Smooth muscle cell (in vitro differentiated cells): ENCODE results near the gene RPRML. TPM values are rescaled to one million over a fixed set of nuclear protein-coding genes. Genes with fewer than 3 reads are reported as not detected.

Experiments used
- DNase-seq: peaks from one replicate; lab custom pipeline; 2025; ENCODE audit not compliant: unreplicated experiment; lab: John Stamatoyannopoulos, UW
- H2AFZ ChIP-seq: fragments of 200-600 bp; sonication (generic); 2 replicates; pipeline ENCODE4 v1.6.0; 2016; ENCODE audit warnings: antibody characterized with exemption, low read depth, mild to moderate bottlenecking
- H3F3A ChIP-seq: fragments of 200-600 bp; sonication (generic); 2 replicates; pipeline ENCODE4 v1.6.0; 2017; ENCODE audit warnings: antibody characterized with exemption, low read depth
- H3K27ac ChIP-seq: fragments of 200-600 bp; sonication (generic); 2 replicates; pipeline ENCODE4 v1.5.1; 2016; ENCODE audit warnings: low read depth, mild to moderate bottlenecking
- H3K27me3 ChIP-seq: fragments of 200-600 bp; sonication (generic); 2 replicates; pipeline ENCODE4 v1.6.1; 2016; ENCODE audit warnings: low read depth, mild to moderate bottlenecking
- H3K36me3 ChIP-seq: fragments of 200-600 bp; sonication (generic); 2 replicates; pipeline ENCODE4 v1.5.1; 2016; ENCODE audit warnings: low read depth
- H3K4me1 ChIP-seq: fragments of 200-600 bp; sonication (generic); 2 replicates; pipeline ENCODE4 v1.5.1; 2016; ENCODE audit warnings: low read depth
- H3K4me2 ChIP-seq: fragments of 200-600 bp; sonication (generic); 2 replicates; pipeline ENCODE4 v1.6.0; 2016; ENCODE audit warnings: mild to moderate bottlenecking
- H3K4me3 ChIP-seq: fragments of 200-600 bp; sonication (generic); 2 replicates; pipeline ENCODE4 v1.5.1; 2016; ENCODE audit warnings: mild to moderate bottlenecking
- H3K79me2 ChIP-seq: fragments of 200-600 bp; sonication (generic); 2 replicates; pipeline ENCODE4 v1.6.0; 2016; ENCODE audit warnings: low read depth, mild to moderate bottlenecking
- H3K9ac ChIP-seq: fragments of 200-600 bp; sonication (generic); 2 replicates; pipeline ENCODE4 v1.6.0; 2016; ENCODE audit warnings: low read depth
- H3K9me3 ChIP-seq: fragments of 200-600 bp; sonication (generic); replicated peaks from 2 replicates; pipeline ENCODE4 v1.5.1; 2016; ENCODE audit warnings: low read depth
- H4K20me1 ChIP-seq: fragments of 200-600 bp; sonication (generic); 2 replicates; pipeline ENCODE4 v1.6.0; 2016; ENCODE audit warnings: low read depth
- WGBS: methylation state at CpG from one replicate; pipeline ENCODE4 v1.1.7; 2016; ENCODE audit warnings: low lambda C conversion rate; 5-methylcytosine and 5-hydroxymethylcytosine counted together
- polyA plus RNA-seq: library from polyadenylated mRNA; unstranded; fragments of >200 nt; fragmentation: Nextera tagmentation; extraction: Ambion mirVana; gene quantifications from 2 replicates; pipeline ENCODE4 v1.2.1, GENCODE V29; 2016
- total RNA-seq: library from RNA; depleted of rRNA; stranded (reverse); fragments of >200 nt; gene quantifications from 2 replicates; pipeline ENCODE4 v1.2.3, GENCODE V29; 2014
- TF ChIP-seq, protein P1 (sequence below): fragments of 200-600 bp; sonication (generic); IDR thresholded peaks from 2 replicates; pipeline ENCODE4 v1.5.1; 2017; ENCODE audit warnings: borderline replicate concordance, mild to moderate bottlenecking, antibody characterized with exemption; ENCODE audit not compliant: insufficient read depth, poor library complexity, severe bottlenecking

Gene RPRML
- total and polyA plus RNA-seq, 2 experiments from 2014 or later = not detected

DNA sequence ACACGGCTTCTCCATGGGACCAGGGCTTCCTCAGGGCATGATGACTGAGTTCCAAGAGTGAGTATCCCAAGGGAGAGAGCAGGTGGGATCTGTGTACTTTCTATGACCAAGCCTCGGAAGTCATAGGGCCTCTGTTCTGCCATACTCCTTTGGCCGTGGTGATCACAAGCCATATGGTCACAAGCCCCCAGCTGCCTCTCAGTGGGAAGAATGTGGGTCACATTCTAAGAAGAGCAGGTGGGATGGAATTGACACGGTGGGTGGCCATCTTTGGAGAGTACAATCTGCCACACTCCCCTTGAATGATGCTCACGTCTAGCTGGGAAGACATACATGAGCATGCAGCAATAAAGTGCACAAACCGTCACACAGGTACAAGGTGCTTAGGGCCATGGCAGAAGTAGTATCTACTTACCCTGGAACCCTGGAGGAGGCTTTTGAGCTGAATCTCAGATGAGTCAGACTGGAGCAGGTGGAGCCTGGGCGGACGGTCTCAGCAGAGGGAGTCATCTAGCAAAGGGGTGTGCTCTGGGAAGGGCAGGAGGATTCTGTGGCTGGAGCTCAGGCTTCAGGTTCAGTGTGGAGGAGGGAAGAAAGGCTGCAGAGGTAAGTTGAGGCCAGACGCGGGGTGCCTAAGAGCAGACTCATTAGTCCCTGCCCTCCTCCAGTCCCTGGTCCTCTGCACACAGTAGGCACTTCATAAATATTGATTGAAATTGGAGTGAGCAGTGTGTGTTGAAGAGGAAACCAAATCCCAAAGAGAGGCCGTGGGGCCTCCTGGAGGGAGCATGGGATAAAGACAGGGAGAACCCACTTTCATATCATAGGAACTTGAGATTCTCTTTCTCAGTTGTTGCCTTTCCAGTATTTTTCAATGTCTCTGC is 29.5 kb downstream of the RPRML start:
- Histone ChIP-seq H4K20me1 (no peaks in the 10 kb centered on the region), H3K36me3 (no peaks in the 10 kb centered on the region), H3K9ac (no peak overlapping the region), H3K4me3 (no peak overlapping the region), H3K9me3 (no peaks in the 10 kb centered on the region), H3K79me2 (no peaks in the 10 kb centered on the region), H3K27me3 (no peaks in the 10 kb centered on the region), H3K4me1 (peaks cover 4% of the 10 kb centered on the region), H3F3A (no peaks in the 10 kb centered on the region), H3K4me2 (no peak overlapping the region), H3K27ac (no peak overlapping the region), H2AFZ (no peak overlapping the region)
- no peak for DNase-seq
- TF ChIP-seq, protein P1, sequence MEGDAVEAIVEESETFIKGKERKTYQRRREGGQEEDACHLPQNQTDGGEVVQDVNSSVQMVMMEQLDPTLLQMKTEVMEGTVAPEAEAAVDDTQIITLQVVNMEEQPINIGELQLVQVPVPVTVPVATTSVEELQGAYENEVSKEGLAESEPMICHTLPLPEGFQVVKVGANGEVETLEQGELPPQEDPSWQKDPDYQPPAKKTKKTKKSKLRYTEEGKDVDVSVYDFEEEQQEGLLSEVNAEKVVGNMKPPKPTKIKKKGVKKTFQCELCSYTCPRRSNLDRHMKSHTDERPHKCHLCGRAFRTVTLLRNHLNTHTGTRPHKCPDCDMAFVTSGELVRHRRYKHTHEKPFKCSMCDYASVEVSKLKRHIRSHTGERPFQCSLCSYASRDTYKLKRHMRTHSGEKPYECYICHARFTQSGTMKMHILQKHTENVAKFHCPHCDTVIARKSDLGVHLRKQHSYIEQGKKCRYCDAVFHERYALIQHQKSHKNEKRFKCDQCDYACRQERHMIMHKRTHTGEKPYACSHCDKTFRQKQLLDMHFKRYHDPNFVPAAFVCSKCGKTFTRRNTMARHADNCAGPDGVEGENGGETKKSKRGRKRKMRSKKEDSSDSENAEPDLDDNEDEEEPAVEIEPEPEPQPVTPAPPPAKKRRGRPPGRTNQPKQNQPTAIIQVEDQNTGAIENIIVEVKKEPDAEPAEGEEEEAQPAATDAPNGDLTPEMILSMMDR = no peak
- WGBS = 86% methylated on average over 11 of the region's 11 CpGs

DNA sequence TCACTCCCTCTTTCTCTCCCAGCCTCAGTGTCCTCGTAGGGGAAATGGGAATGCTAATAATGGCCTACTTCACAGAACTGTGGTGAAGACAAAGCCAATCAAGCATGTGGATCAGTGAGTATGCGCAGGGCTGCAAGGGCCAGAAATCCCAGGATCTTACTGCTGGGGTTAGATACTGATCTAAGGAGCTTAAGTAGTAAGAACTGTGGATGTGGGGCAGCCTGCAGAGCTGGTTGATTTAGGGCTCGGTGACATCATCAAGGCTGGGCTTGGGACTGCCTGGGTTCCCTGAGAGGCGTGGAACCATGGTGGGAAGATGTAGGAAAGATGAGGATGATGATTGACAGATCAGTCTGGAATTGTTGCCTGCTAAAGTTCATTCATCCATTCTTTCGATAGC is 30.5 kb downstream of the RPRML start:
- TF ChIP-seq, protein P1 = no peak
- no peak for DNase-seq
- WGBS = 78% methylated on average over 5 of the region's 5 CpGs
- Histone ChIP-seq H3K9me3 (no peaks in the 10 kb centered on the region), H3K4me1 (peaks cover 9% of the 10 kb centered on the region), H2AFZ (no peak overlapping the region), H3K79me2 (no peaks in the 10 kb centered on the region), H4K20me1 (peaks cover 8% of the 10 kb centered on the region), H3K4me3 (no peak overlapping the region), H3K36me3 (no peaks in the 10 kb centered on the region), H3K4me2 (no peak overlapping the region), H3F3A (no peaks in the 10 kb centered on the region), H3K9ac (no peak overlapping the region), H3K27ac (no peak overlapping the region), H3K27me3 (no peaks in the 10 kb centered on the region)

DNA sequence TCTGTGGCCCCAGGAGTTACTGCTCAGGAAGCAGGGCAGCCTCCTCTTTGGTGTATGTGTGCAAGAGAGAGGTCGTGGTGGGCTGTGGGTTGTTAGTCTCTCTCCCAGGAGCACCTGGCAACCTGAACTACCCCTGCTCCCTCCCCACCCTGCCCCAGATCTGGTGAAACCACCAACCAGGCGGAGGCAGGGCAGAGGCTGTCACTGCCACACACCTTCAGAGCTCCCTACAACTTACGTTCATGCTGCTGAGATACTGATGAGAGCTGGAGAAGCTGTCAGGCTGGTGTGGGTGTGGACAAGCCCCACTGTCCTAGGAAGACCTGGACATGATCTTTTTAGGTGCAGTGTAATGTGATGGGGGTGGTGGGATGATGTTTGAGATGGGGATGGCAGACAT is 31.8 kb downstream of the RPRML start:
- WGBS = 79% methylated on average over 3 of the region's 3 CpGs
- no peak for DNase-seq
- Histone ChIP-seq H3K79me2 (no peaks in the 10 kb centered on the region), H3K27me3 (no peaks in the 10 kb centered on the region), H3K4me1 (peaks cover 14% of the 10 kb centered on the region), H2AFZ (no peak overlapping the region), H3K36me3 (no peaks in the 10 kb centered on the region), H3K4me2 (no peak overlapping the region), H3F3A (peaks cover 6% of the 10 kb centered on the region), H3K4me3 (no peak overlapping the region), H4K20me1 (peaks cover 17% of the 10 kb centered on the region), H3K9ac (no peak overlapping the region), H3K9me3 (no peaks in the 10 kb centered on the region), H3K27ac (no peak overlapping the region)
- TF ChIP-seq, protein P1 = no peak
